Astrocyte of the cerebellum (primary cell): ENCODE measurements around the gene SYNPR.

Experiments used
- DNase-seq: peaks from one replicate; pipeline ENCODE4 v3.0.0-alpha.2; 2011; ENCODE audit warnings: low read depth
- H3K4me3 ChIP-seq: 2 replicates; pipeline ENCODE4 v1.5.1; 2011; ENCODE audit warnings: mild to moderate bottlenecking, low read depth, low read length, moderate library complexity
- CTCF ChIP-seq: IDR thresholded peaks from 2 replicates; pipeline ENCODE4 v1.5.1; 2012; ENCODE audit warnings: low read length, low read depth, moderate library complexity, mild to moderate bottlenecking; ENCODE audit errors: missing control alignments
- in situ Hi-C: cut with HindIII; loops from 2 replicates; pipeline ENCODE4 v1.10.0; 2017; ENCODE audit warnings: low sequenced_read_pairs

Gene SYNPR

GRCh38 chr3:63562323-63562722 is 284.2 kb downstream of the SYNPR start:
- in situ Hi-C loops = no loop called here
- no peak overlapping the region for H3K4me3 ChIP-seq
- TF ChIP-seq CTCF = no peak
- DNase-seq = no peak

DNA sequence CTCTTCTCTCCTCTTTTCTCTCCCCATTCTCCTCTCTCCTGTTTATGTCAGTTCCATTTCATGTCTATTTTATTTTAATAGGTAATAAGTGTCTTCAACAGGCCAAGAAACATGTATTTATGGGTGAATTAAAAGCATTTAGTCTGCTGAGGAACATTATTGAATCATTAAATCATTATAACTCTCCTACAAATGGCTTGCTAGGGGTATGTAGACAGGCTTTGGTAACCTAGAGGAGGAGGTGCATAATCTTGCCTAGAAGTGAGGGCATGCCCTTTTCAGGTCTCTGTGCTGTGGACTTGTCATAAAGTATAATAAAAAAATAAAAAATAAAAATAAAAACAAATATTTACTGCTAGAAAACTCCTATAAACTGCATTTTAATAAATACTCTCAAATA is 285.5 kb downstream of the SYNPR start:
- H3K4me3 ChIP-seq = no peak overlapping the region
- no peak for TF ChIP-seq CTCF
- DNase-seq = no peak
- in situ Hi-C loops = no loop called here

GRCh38 chr3:63565220-63565619 is 287.1 kb downstream of the SYNPR start:
- no peak for TF ChIP-seq CTCF
- DNase-seq = no peak
- no peak overlapping the region for H3K4me3 ChIP-seq
- in situ Hi-C loops = no loop called here

DNA sequence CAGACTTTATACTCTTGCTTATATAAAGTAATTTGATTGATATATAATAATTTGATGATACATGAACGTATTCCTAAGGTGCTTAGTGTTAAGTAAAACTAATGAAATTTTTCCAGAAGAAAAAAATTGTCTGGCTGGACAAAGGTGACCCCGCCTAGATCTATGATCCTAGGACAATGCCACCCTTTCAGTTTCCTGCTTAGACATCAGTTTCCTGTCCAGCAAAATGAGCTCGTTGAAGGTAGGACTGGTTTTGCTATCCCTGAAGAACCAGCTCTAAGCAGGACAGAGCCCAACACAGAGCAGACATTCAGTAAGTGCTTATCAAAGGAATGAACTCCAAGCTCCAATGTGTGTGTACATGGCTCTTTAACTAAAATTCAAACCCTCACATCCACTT is 293.6 kb downstream of the SYNPR start:
- TF ChIP-seq CTCF = no peak
- no peak overlapping the region for H3K4me3 ChIP-seq
- no peak for DNase-seq
- in situ Hi-C loops = no loop called here

DNA sequence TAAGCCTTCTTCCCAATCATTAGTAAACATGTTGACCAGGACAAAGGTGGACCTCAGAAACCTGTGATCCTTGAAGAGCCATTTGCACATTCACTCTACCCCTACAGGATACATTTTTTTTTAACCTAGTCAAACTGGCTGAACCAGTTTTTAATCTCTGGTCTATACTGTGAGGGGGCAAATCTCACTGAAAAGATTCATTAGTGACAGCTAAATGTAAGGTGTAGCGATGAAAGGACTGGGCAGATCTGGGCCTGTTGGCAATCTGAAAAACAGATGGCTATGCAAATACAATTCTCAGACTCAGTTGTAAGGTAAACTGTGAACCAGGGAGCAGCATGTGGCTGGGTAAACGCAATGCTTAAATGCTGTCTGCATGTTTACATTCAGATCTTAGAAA is 298.7 kb downstream of the SYNPR start:
- DNase-seq = no peak
- TF ChIP-seq CTCF = no peak
- in situ Hi-C loops = no loop called here
- no peak overlapping the region for H3K4me3 ChIP-seq

- H3K4me3 ChIP-seq = no peak overlapping the region
- TF ChIP-seq CTCF = no peak
- in situ Hi-C loops = no loop called here
- DNase-seq = no peak
These were observed 300.8 kb downstream of the SYNPR start for GRCh38 chr3:63578858-63579257.

DNA sequence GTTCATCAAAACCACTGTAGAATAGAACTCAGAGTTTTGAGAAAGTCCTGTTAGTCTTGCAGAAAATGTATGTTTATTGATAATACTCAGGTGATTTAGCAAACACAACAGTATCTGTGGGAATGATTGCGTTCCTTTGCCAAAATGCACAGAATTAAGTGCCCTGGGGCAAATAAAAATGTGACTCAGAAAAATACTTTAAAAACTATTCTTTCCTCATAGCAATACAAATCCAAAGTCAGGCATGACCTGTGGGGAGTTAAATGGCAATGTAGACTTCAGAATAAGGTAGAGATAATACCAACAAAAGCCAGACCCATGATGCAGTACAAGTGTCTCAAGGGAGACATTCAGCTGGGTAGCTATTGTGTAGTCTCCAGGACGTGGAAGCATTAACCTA is 302.0 kb downstream of the SYNPR start:
- no peak overlapping the region for H3K4me3 ChIP-seq
- no peak for DNase-seq
- TF ChIP-seq CTCF = no peak
- in situ Hi-C loops = no loop called here
